ENCODE measurements around the gene CD6.

Gene CD6

GRCh38 chr11:60939855-60940254 is 31.6 kb upstream of the CD6 start:
- Histone ChIP-seq H3K18ac (ENCODE audit: low read length) (no peak overlapping the region), H2BK5ac (ENCODE audit: low read length) (no peak overlapping the region), H2AFZ (ENCODE audit: low read length) (no peak overlapping the region), H2BK12ac (ENCODE audit: low read length) (no peak overlapping the region), H3K36me3 (replicated peaks in 1 of 2; ENCODE audit: control insufficient read depth in 2 of 2, insufficient read depth in 2 of 2, low read length in 2 of 2) (peaks cover 12 to 28% of the 10 kb centered on the region in 2 donors), H4K91ac (ENCODE audit: low read depth, low read length, poor library complexity) (no peak overlapping the region), H3K23ac (ENCODE audit: low read depth, low read length, poor library complexity) (no peak overlapping the region), H3K14ac (ENCODE audit: low read length) (no peak overlapping the region), H3K4me3 (ENCODE audit: low read length in 2 of 2) (no peak overlapping the region), H4K8ac (ENCODE audit: low read depth, low read length) (no peak overlapping the region), H3K9ac (ENCODE audit: low read depth, low read length, poor library complexity) (no peak overlapping the region), H2AK5ac (ENCODE audit: low read depth, low read length) (no peak overlapping the region), H3K27me3 (ENCODE audit: control insufficient read depth in 3 of 3, insufficient read depth in 3 of 3, low read depth in 1 of 3, low read length in 3 of 3) (no peaks in the 10 kb centered on the region), H3K4ac (ENCODE audit: low read length) (no peak overlapping the region), H2BK15ac (ENCODE audit: low read length) (no peak overlapping the region), H3K79me1 (ENCODE audit: low read depth, low read length) (no peaks in the 10 kb centered on the region), H3K4me1 (ENCODE audit: control insufficient read depth in 2 of 2, insufficient read depth in 1 of 2, low read depth in 1 of 2, low read length in 2 of 2) (peaks cover 0 to 3% of the 10 kb centered on the region in 2 donors), H3K27ac (replicated peaks; ENCODE audit: low read length) (no peak overlapping the region), H2BK120ac (ENCODE audit: low read depth, low read length) (no peak overlapping the region), H3K4me2 (ENCODE audit: insufficient read depth, low read length, poor library complexity, severe bottlenecking) (no peak overlapping the region), H3K9me3 (replicated peaks in 1 of 2; ENCODE audit: control insufficient read depth in 2 of 2, insufficient read depth in 1 of 2, low read depth in 1 of 2, low read length in 2 of 2) (no peaks in the 10 kb centered on the region)
- WGBS, 2 donors (ENCODE audit: extremely low coverage in 2 of 2, insufficient read length in 2 of 2, insufficient replicate concordance in 1 of 2), result no CpG with 5 or more reads among the region's 2 CpGs
- DNase-seq (ENCODE audit: low spot score), result no peak

- no peak overlapping the region for H4K91ac ChIP-seq (ENCODE audit: low read depth, low read length, poor library complexity)
- H3K79me1 ChIP-seq (ENCODE audit: low read depth, low read length), result no peaks in the 10 kb centered on the region
- no CpG with 5 or more reads among the region's 6 CpGs for WGBS, 2 donors (ENCODE audit: extremely low coverage in 2 of 2, insufficient read length in 2 of 2, insufficient replicate concordance in 1 of 2)
- H3K4ac ChIP-seq (ENCODE audit: low read length), result no peak overlapping the region
- peak overlapping the region; percentile 13 for H3K23ac ChIP-seq (ENCODE audit: low read depth, low read length, poor library complexity)
- no peak overlapping the region for H2BK5ac ChIP-seq (ENCODE audit: low read length)
- no peak overlapping the region for H3K14ac ChIP-seq (ENCODE audit: low read length)
- no peak overlapping the region for H2BK12ac ChIP-seq (ENCODE audit: low read length)
- H3K4me3 ChIP-seq (ENCODE audit: low read length in 2 of 2), result no peak overlapping the region
- no peak overlapping the region for H3K4me2 ChIP-seq (ENCODE audit: insufficient read depth, low read length, poor library complexity, severe bottlenecking)
- H3K9ac ChIP-seq (ENCODE audit: low read depth, low read length, poor library complexity), result no peak overlapping the region
- no peak for DNase-seq (ENCODE audit: low spot score)
- no peak overlapping the region for H2BK120ac ChIP-seq (ENCODE audit: low read depth, low read length)
- H3K18ac ChIP-seq (ENCODE audit: low read length), result no peak overlapping the region
- no peak overlapping the region for H2AFZ ChIP-seq (ENCODE audit: low read length)
- peak overlapping the region; percentile 16 for H2AK5ac ChIP-seq (ENCODE audit: low read depth, low read length)
- no peak overlapping the region for H4K8ac ChIP-seq (ENCODE audit: low read depth, low read length)
- no peaks in the 10 kb centered on the region for H3K9me3 ChIP-seq (replicated peaks in 1 of 2; ENCODE audit: control insufficient read depth in 2 of 2, insufficient read depth in 1 of 2, low read depth in 1 of 2, low read length in 2 of 2)
- peaks cover 1 to 3% of the 10 kb centered on the region in 2 donors for H3K4me1 ChIP-seq (ENCODE audit: control insufficient read depth in 2 of 2, insufficient read depth in 1 of 2, low read depth in 1 of 2, low read length in 2 of 2)
- H3K36me3 ChIP-seq (replicated peaks in 1 of 2; ENCODE audit: control insufficient read depth in 2 of 2, insufficient read depth in 2 of 2, low read length in 2 of 2), result peaks cover 3 to 11% of the 10 kb centered on the region in 2 donors
- H2BK15ac ChIP-seq (ENCODE audit: low read length), result no peak overlapping the region
- H3K27ac ChIP-seq (replicated peaks; ENCODE audit: low read length), result no peak overlapping the region
- H3K27me3 ChIP-seq (ENCODE audit: control insufficient read depth in 3 of 3, insufficient read depth in 3 of 3, low read depth in 1 of 3, low read length in 3 of 3), result no peaks in the 10 kb centered on the region
Observed at GRCh38 chr11:60941371-60942119, 29.9 kb upstream of the CD6 start.

- Histone ChIP-seq H3K27me3 (ENCODE audit: control insufficient read depth in 3 of 3, insufficient read depth in 3 of 3, low read depth in 1 of 3, low read length in 3 of 3) (no peaks in the 10 kb centered on the region), H3K27ac (replicated peaks; ENCODE audit: low read length) (no peak overlapping the region), H3K4me2 (ENCODE audit: insufficient read depth, low read length, poor library complexity, severe bottlenecking) (no peak overlapping the region), H3K14ac (ENCODE audit: low read length) (no peak overlapping the region), H2AK5ac (ENCODE audit: low read depth, low read length) (no peak overlapping the region), H3K9ac (ENCODE audit: low read depth, low read length, poor library complexity) (no peak overlapping the region), H3K4me1 (ENCODE audit: control insufficient read depth in 2 of 2, insufficient read depth in 1 of 2, low read depth in 1 of 2, low read length in 2 of 2) (peaks cover 3% of the 10 kb centered on the region in 2 donors), H4K91ac (ENCODE audit: low read depth, low read length, poor library complexity) (no peak overlapping the region), H2AFZ (ENCODE audit: low read length) (no peak overlapping the region), H3K36me3 (replicated peaks in 1 of 2; ENCODE audit: control insufficient read depth in 2 of 2, insufficient read depth in 2 of 2, low read length in 2 of 2) (peaks cover under 1 to 4% of the 10 kb centered on the region in 2 donors), H2BK120ac (ENCODE audit: low read depth, low read length) (no peak overlapping the region), H3K4me3 (ENCODE audit: low read length in 2 of 2) (no peak overlapping the region), H3K23ac (ENCODE audit: low read depth, low read length, poor library complexity) (peak overlapping the region; percentile 13), H3K4ac (ENCODE audit: low read length) (no peak overlapping the region), H3K9me3 (replicated peaks in 1 of 2; ENCODE audit: control insufficient read depth in 2 of 2, insufficient read depth in 1 of 2, low read depth in 1 of 2, low read length in 2 of 2) (no peaks in the 10 kb centered on the region), H2BK15ac (ENCODE audit: low read length) (no peak overlapping the region), H4K8ac (ENCODE audit: low read depth, low read length) (no peak overlapping the region), H3K18ac (ENCODE audit: low read length) (peak overlapping the region; percentile 11), H3K79me1 (ENCODE audit: low read depth, low read length) (no peaks in the 10 kb centered on the region), H2BK12ac (ENCODE audit: low read length) (no peak overlapping the region), H2BK5ac (ENCODE audit: low read length) (no peak overlapping the region)
- no CpG with 5 or more reads among the region's 4 CpGs for WGBS, 2 donors (ENCODE audit: extremely low coverage in 2 of 2, insufficient read length in 2 of 2, insufficient replicate concordance in 1 of 2)
- DNase-seq (ENCODE audit: low spot score), result no peak
Observed at GRCh38 chr11:60942219-60942618, 29.3 kb upstream of the CD6 start.

GRCh38 chr11:60942970-60943565 is 28.4 kb upstream of the CD6 start:
- H2AK5ac ChIP-seq (ENCODE audit: low read depth, low read length), result no peak overlapping the region
- H3K27ac ChIP-seq (replicated peaks; ENCODE audit: low read length), result no peak overlapping the region
- no peak overlapping the region for H3K14ac ChIP-seq (ENCODE audit: low read length)
- no peak overlapping the region for H2BK120ac ChIP-seq (ENCODE audit: low read depth, low read length)
- no peak overlapping the region for H3K18ac ChIP-seq (ENCODE audit: low read length)
- H3K9me3 ChIP-seq (replicated peaks in 1 of 2; ENCODE audit: control insufficient read depth in 2 of 2, insufficient read depth in 1 of 2, low read depth in 1 of 2, low read length in 2 of 2), result no peaks in the 10 kb centered on the region
- no peak overlapping the region for H3K4me2 ChIP-seq (ENCODE audit: insufficient read depth, low read length, poor library complexity, severe bottlenecking)
- H3K9ac ChIP-seq (ENCODE audit: low read depth, low read length, poor library complexity), result no peak overlapping the region
- WGBS, 2 donors (ENCODE audit: extremely low coverage in 2 of 2, insufficient read length in 2 of 2, insufficient replicate concordance in 1 of 2), result no CpG with 5 or more reads among the region's 9 CpGs
- H3K36me3 ChIP-seq (replicated peaks in 1 of 2; ENCODE audit: control insufficient read depth in 2 of 2, insufficient read depth in 2 of 2, low read length in 2 of 2), result no peaks in the 10 kb centered on the region
- no peak overlapping the region for H4K91ac ChIP-seq (ENCODE audit: low read depth, low read length, poor library complexity)
- H2BK12ac ChIP-seq (ENCODE audit: low read length), result no peak overlapping the region
- H3K4ac ChIP-seq (ENCODE audit: low read length), result no peak overlapping the region
- H3K4me1 ChIP-seq (ENCODE audit: control insufficient read depth in 2 of 2, insufficient read depth in 1 of 2, low read depth in 1 of 2, low read length in 2 of 2), result peaks cover 8 to 10% of the 10 kb centered on the region in 2 donors
- DNase-seq (ENCODE audit: low spot score), result no peak
- H4K8ac ChIP-seq (ENCODE audit: low read depth, low read length), result no peak overlapping the region
- H2BK15ac ChIP-seq (ENCODE audit: low read length), result no peak overlapping the region
- H3K79me1 ChIP-seq (ENCODE audit: low read depth, low read length), result no peaks in the 10 kb centered on the region
- H2BK5ac ChIP-seq (ENCODE audit: low read length), result no peak overlapping the region
- no peak overlapping the region for H3K4me3 ChIP-seq (ENCODE audit: low read length in 2 of 2)
- H2AFZ ChIP-seq (ENCODE audit: low read length), result no peak overlapping the region
- H3K23ac ChIP-seq (ENCODE audit: low read depth, low read length, poor library complexity), result no peak overlapping the region
- no peaks in the 10 kb centered on the region for H3K27me3 ChIP-seq (ENCODE audit: control insufficient read depth in 3 of 3, insufficient read depth in 3 of 3, low read depth in 1 of 3, low read length in 3 of 3)

Measured in neuronal stem cell (in vitro differentiated cells).